ENCODE results near the gene NUMA1.

Gene NUMA1

GRCh38 chr11:72014761-72015320, 65.5 kb downstream of the NUMA1 start:
- no peak for DNase-seq (ENCODE audit: low read depth)

GRCh38 chr11:72013765-72014711, 66.3 kb downstream of the NUMA1 start:
- no peak for DNase-seq (ENCODE audit: low read depth)

GRCh38 chr11:72012897-72013721, 67.2 kb downstream of the NUMA1 start:
- DNase-seq (ENCODE audit: low read depth), result peak; percentile 50

GRCh38 chr11:72012091-72012630, 68.2 kb downstream of the NUMA1 start:
- DNase-seq (ENCODE audit: low read depth), result no peak

- no peak for DNase-seq (ENCODE audit: low read depth)
Observed at GRCh38 chr11:72010529-72011233, 69.7 kb downstream of the NUMA1 start.

- DNase-seq (ENCODE audit: low read depth), result no peak
Observed at GRCh38 chr11:72009156-72009555, 71.2 kb downstream of the NUMA1 start.

- no peak for DNase-seq (ENCODE audit: low read depth)
Observed at GRCh38 chr11:72008728-72009127, 71.6 kb downstream of the NUMA1 start.

GRCh38 chr11:72007587-72007986, 72.8 kb downstream of the NUMA1 start:
- no peak for DNase-seq (ENCODE audit: low read depth)

- no peak for DNase-seq (ENCODE audit: low read depth)
Observed at GRCh38 chr11:72007089-72007476, 73.3 kb downstream of the NUMA1 start.

GRCh38 chr11:72006309-72007088, 73.8 kb downstream of the NUMA1 start:
- DNase-seq (ENCODE audit: low read depth), result no peak

- DNase-seq (ENCODE audit: low read depth), result no peak
Observed at GRCh38 chr11:72005347-72006260, 74.7 kb downstream of the NUMA1 start.

- no peak for DNase-seq (ENCODE audit: low read depth)
Observed at GRCh38 chr11:72004515-72005346, 75.6 kb downstream of the NUMA1 start.

GRCh38 chr11:72003776-72004171, 76.6 kb downstream of the NUMA1 start:
- no peak for DNase-seq (ENCODE audit: low read depth)

GRCh38 chr11:72002841-72003775, 77.2 kb downstream of the NUMA1 start:
- DNase-seq (ENCODE audit: low read depth), result no peak

GRCh38 chr11:72001834-72002591, 78.3 kb downstream of the NUMA1 start:
- DNase-seq (ENCODE audit: low read depth), result no peak

- no peak for DNase-seq (ENCODE audit: low read depth)
Observed at GRCh38 chr11:72001285-72001684, 79.1 kb downstream of the NUMA1 start.

All from stromal cell of bone marrow (primary cell).